K562 (cell line): ENCODE results near the gene ASPDH.

Experiments
- BHLHE40 ChIP-seq: IDR thresholded peaks from 2 replicates; pipeline ENCODE4 v1.6.1; 2011; ENCODE audit warnings: low read length, improper control_type of control experiment
- SMC3 ChIP-seq: conservative IDR thresholded peaks from 2 replicates; pipeline ENCODE4 v1.6.1; 2011; ENCODE audit warnings: low read depth, low read length, improper control_type of control experiment; ENCODE audit not compliant: insufficient read depth
- SP1 ChIP-seq: sonication (generic); formaldehyde crosslinking; IDR thresholded peaks from 2 replicates; pipeline ENCODE4 v1.8.1; 2022; ENCODE audit warnings: mild to moderate bottlenecking, missing genetic modification reagents
- STAG1 ChIP-seq: sonication (generic); formaldehyde crosslinking; IDR thresholded peaks from 2 replicates; pipeline ENCODE4 v1.5.0; 2020; ENCODE audit warnings: missing genetic modification reagents, borderline replicate concordance
- TF ChIP-seq, protein P1 (sequence below): sonication (generic); formaldehyde crosslinking; IDR thresholded peaks from 2 replicates; pipeline ENCODE4 v1.8.0; 2022; ENCODE audit warnings: missing genetic modification reagents, mild to moderate bottlenecking, borderline replicate concordance
- TF ChIP-seq, protein P2 (sequence below), 3 experiments: IDR thresholded peaks in 2 of 3; conservative IDR thresholded peaks in 1 of 3; 2 replicates each; pipeline ENCODE4 v1.5.1; 2011 to 2012; ENCODE audit warnings: low read length in 3 of 3, mild to moderate bottlenecking in 3 of 3, control low read depth in 2 of 3, improper control_type of control experiment in 1 of 3, inconsistent platforms in 1 of 3, low read depth in 1 of 3, mixed read lengths in 1 of 3, moderate library complexity in 1 of 3; ENCODE audit not compliant: insufficient read depth in 2 of 3
- TF ChIP-seq, protein P3 (sequence below), 2 experiments: fragments of 450-650 bp in 1 of 2; sonication (generic) in 1 of 2; formaldehyde crosslinking; conservative IDR thresholded peaks; 2 replicates each; pipeline versions ENCODE4 v1.4.0 to v1.8.1; 2020 to 2022; ENCODE audit warnings: mild to moderate bottlenecking in 1 of 2, missing genetic modification reagents in 1 of 2

DNA sequence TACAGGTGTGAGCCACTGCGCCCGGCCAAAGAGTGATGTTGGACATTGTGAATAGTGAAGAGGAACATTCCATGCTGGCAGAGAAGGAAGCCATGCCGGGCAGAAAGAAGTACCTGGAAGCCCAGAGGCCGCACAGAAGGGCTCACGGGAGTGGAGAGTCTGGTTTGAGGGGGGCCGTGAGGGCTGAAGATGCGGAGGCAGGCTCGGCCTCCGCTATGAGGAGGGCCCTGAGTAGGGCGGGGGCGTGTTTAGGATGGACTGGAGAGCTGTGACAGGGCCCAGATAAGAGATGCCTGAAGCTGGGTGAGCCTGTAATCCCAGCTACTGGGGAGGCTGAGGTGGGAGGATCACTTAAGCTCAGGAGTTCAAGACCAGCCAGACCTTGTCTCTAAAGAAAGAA lies 4.3 kb downstream of the ASPDH start:
- TF ChIP-seq BHLHE40 (no peak), SP1 (CRISPR knock-in tag) (no peak), SMC3 (no peak), STAG1 (no peak)
- TF ChIP-seq, protein P1, sequence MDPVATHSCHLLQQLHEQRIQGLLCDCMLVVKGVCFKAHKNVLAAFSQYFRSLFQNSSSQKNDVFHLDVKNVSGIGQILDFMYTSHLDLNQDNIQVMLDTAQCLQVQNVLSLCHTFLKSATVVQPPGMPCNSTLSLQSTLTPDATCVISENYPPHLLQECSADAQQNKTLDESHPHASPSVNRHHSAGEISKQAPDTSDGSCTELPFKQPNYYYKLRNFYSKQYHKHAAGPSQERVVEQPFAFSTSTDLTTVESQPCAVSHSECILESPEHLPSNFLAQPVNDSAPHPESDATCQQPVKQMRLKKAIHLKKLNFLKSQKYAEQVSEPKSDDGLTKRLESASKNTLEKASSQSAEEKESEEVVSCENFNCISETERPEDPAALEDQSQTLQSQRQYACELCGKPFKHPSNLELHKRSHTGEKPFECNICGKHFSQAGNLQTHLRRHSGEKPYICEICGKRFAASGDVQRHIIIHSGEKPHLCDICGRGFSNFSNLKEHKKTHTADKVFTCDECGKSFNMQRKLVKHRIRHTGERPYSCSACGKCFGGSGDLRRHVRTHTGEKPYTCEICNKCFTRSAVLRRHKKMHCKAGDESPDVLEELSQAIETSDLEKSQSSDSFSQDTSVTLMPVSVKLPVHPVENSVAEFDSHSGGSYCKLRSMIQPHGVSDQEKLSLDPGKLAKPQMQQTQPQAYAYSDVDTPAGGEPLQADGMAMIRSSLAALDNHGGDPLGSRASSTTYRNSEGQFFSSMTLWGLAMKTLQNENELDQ (CRISPR knock-in tag), result no peak
- TF ChIP-seq, protein P2, sequence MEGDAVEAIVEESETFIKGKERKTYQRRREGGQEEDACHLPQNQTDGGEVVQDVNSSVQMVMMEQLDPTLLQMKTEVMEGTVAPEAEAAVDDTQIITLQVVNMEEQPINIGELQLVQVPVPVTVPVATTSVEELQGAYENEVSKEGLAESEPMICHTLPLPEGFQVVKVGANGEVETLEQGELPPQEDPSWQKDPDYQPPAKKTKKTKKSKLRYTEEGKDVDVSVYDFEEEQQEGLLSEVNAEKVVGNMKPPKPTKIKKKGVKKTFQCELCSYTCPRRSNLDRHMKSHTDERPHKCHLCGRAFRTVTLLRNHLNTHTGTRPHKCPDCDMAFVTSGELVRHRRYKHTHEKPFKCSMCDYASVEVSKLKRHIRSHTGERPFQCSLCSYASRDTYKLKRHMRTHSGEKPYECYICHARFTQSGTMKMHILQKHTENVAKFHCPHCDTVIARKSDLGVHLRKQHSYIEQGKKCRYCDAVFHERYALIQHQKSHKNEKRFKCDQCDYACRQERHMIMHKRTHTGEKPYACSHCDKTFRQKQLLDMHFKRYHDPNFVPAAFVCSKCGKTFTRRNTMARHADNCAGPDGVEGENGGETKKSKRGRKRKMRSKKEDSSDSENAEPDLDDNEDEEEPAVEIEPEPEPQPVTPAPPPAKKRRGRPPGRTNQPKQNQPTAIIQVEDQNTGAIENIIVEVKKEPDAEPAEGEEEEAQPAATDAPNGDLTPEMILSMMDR (IDR thresholded peaks at IDR 0.05 in 2 of 3, conservative IDR thresholded peaks at IDR 0.05 in 1 of 3; ENCODE audit: insufficient read depth in 2 of 3, low read depth in 1 of 3, low read length in 3 of 3), result no peak
- TF ChIP-seq, protein P3, sequence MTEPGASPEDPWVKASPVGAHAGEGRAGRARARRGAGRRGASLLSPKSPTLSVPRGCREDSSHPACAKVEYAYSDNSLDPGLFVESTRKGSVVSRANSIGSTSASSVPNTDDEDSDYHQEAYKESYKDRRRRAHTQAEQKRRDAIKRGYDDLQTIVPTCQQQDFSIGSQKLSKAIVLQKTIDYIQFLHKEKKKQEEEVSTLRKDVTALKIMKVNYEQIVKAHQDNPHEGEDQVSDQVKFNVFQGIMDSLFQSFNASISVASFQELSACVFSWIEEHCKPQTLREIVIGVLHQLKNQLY (CRISPR knock-in tag; conservative IDR thresholded peaks at IDR 0.05), result no peak
